Measurements from ENCODE around the gene ZNF146. TPM values are rescaled to one million over a fixed set of nuclear protein-coding genes. Genes with fewer than 3 reads are reported as not detected.

ZNF146 gene
- total and polyA plus RNA-seq, 2 experiments from 2014 or later = 143 to 249 TPM

GRCh38 chr19:36222503-36222902, 7.6 kb downstream of the ZNF146 start:
- peaks cover 66% of the 10 kb centered on the region for H3K36me3 Mint-ChIP-seq (ENCODE audit: low read depth)
- H3K27me3 ChIP-seq (ENCODE audit: insufficient read depth) = no peaks in the 10 kb centered on the region
- ATAC-seq (no peak), DNase-seq (ENCODE audit: low spot score) (no peak)
- peaks cover 19% of the 10 kb centered on the region; the same call in 1 of the 2 replicates for H3K36me3 ChIP-seq (ENCODE audit: insufficient read depth)
- no peak overlapping the region for H3K4me2 ChIP-seq
- no peak overlapping the region for H3K4me3 ChIP-seq
- peak overlapping the region; percentile 59; the same call in 1 of the 2 replicates for H3K27ac Mint-ChIP-seq
- peaks cover 11% of the 10 kb centered on the region for H3K4me1 Mint-ChIP-seq
- H3K4me1 ChIP-seq (ENCODE audit: insufficient read depth) = peaks cover 5% of the 10 kb centered on the region; the same call in 1 of the 2 replicates
- no peak overlapping the region for H3K4me3 Mint-ChIP-seq
- no peaks in the 10 kb centered on the region for H3K9me3 Mint-ChIP-seq
- no peak overlapping the region for H2AFZ ChIP-seq
- H3F3A ChIP-seq (replicated peaks; ENCODE audit: low read depth) = 0 out of 2 replicates have a peak, but pooled peaks cover 8% of the 10 kb centered on the region
- H3K27me3 Mint-ChIP-seq (ENCODE audit: insufficient read depth, low read depth, poor library complexity) = peaks cover 2% of the 10 kb centered on the region
- H3K79me2 ChIP-seq (replicated peaks; ENCODE audit: insufficient read depth) = peaks cover 100% of the 10 kb centered on the region
- TF ChIP-seq, protein P1, sequence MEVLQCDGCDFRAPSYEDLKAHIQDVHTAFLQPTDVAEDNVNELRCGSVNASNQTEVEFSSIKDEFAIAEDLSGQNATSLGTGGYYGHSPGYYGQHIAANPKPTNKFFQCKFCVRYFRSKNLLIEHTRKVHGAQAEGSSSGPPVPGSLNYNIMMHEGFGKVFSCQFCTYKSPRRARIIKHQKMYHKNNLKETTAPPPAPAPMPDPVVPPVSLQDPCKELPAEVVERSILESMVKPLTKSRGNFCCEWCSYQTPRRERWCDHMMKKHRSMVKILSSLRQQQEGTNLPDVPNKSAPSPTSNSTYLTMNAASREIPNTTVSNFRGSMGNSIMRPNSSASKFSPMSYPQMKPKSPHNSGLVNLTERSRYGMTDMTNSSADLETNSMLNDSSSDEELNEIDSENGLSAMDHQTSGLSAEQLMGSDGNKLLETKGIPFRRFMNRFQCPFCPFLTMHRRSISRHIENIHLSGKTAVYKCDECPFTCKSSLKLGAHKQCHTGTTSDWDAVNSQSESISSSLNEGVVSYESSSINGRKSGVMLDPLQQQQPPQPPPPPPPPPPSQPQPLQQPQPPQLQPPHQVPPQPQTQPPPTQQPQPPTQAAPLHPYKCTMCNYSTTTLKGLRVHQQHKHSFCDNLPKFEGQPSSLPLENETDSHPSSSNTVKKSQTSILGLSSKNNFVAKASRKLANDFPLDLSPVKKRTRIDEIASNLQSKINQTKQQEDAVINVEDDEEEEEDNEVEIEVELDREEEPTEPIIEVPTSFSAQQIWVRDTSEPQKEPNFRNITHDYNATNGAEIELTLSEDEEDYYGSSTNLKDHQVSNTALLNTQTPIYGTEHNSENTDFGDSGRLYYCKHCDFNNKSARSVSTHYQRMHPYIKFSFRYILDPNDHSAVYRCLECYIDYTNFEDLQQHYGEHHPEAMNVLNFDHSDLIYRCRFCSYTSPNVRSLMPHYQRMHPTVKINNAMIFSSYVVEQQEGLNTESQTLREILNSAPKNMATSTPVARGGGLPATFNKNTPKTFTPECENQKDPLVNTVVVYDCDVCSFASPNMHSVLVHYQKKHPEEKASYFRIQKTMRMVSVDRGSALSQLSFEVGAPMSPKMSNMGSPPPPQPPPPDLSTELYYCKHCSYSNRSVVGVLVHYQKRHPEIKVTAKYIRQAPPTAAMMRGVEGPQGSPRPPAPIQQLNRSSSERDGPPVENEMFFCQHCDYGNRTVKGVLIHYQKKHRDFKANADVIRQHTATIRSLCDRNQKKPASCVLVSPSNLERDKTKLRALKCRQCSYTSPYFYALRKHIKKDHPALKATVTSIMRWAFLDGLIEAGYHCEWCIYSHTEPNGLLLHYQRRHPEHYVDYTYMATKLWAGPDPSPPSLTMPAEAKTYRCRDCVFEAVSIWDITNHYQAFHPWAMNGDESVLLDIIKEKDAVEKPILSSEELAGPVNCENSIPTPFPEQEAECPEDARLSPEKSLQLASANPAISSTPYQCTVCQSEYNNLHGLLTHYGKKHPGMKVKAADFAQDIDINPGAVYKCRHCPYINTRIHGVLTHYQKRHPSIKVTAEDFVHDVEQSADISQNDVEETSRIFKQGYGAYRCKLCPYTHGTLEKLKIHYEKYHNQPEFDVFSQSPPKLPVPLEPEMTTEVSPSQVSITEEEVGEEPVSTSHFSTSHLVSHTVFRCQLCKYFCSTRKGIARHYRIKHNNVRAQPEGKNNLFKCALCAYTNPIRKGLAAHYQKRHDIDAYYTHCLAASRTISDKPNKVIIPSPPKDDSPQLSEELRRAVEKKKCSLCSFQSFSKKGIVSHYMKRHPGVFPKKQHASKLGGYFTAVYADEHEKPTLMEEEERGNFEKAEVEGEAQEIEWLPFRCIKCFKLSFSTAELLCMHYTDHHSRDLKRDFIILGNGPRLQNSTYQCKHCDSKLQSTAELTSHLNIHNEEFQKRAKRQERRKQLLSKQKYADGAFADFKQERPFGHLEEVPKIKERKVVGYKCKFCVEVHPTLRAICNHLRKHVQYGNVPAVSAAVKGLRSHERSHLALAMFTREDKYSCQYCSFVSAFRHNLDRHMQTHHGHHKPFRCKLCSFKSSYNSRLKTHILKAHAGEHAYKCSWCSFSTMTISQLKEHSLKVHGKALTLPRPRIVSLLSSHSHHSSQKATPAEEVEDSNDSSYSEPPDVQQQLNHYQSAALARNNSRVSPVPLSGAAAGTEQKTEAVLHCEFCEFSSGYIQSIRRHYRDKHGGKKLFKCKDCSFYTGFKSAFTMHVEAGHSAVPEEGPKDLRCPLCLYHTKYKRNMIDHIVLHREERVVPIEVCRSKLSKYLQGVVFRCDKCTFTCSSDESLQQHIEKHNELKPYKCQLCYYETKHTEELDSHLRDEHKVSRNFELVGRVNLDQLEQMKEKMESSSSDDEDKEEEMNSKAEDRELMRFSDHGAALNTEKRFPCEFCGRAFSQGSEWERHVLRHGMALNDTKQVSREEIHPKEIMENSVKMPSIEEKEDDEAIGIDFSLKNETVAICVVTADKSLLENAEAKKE (CRISPR knock-in tag; IDR thresholded peaks at IDR 0.05) = no peak
- TF ChIP-seq REST (IDR thresholded peaks at IDR 0.05; ENCODE audit: unreplicated experiment) = no peak
- TF ChIP-seq EZH2 (IDR thresholded peaks at IDR 0.05; ENCODE audit: low read depth, unreplicated experiment) = no peak
- TF ChIP-seq EZH2phosphoT487 (IDR thresholded peaks at IDR 0.05; ENCODE audit: unreplicated experiment) = no peak
- TF ChIP-seq JUNB (IDR thresholded peaks at IDR 0.05; ENCODE audit: unreplicated experiment) = no peak
- peaks cover 78% of the 10 kb centered on the region for H4K20me1 ChIP-seq (replicated peaks; ENCODE audit: insufficient read depth)
- H3K9me2 ChIP-seq (ENCODE audit: insufficient read depth) = no peaks in the 10 kb centered on the region
- H3K27ac ChIP-seq (ENCODE audit: low read depth) = 0 out of 2 replicates have a peak overlapping the region, but pooled peaks have one; percentile 35

Measured in GM23338 (cell line).